ENCODE measurements around the gene GCNT1.
A peak's percentile ranks its signal among the peaks of the same experiment; 100 is the strongest.
"Not testable (repeated sequence)": the region's sequence is repeated elsewhere in the genome, so short reads cannot be mapped to it uniquely, and the experiment has no call there.

Gene GCNT1

DNA sequence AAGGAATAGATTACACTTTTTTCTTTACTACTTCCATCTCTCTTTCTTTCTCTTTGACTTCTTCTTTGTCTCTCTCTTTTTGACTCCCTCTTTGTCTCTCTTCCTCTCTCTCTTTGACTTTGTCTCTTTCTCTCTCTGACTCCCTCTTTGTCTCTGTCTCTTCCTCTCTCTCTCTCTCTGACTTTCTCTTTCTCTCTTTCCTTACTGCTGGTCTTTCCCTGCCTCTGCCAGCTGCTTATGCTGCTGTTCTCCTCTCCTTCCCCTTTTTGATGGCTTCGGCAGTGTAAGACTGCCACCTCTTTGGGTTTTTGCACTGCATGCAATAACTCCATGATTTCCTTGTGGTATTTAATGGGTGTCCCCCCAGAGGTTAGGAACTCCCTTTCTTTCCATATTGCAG is 32.1 kb downstream of the GCNT1 start:
- DNase-seq: not testable (repeated sequence)

DNA sequence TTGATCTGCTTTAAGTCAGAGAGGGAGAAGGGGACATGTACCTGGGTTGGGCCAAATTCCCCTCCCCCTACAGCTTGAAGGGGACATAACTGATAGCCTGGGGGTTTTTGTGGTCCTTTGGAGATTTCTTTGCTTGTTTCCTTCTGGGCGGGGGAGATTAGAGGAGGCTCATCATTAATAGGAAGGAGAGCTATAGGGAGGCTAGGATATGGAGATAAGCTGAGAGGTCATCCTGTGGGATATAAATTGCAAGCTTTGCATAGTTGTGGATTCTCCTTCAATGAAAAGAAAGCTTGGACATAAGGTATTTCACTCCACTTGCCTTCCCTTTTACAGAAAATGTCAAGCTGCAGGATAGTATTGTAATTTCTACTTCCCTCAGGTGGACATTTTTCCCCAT is 34.5 kb downstream of the GCNT1 start:
- not testable (repeated sequence) for DNase-seq

GRCh38 chr9:76500061-76500460 is 41.1 kb downstream of the GCNT1 start:
- no peak for DNase-seq

DNA sequence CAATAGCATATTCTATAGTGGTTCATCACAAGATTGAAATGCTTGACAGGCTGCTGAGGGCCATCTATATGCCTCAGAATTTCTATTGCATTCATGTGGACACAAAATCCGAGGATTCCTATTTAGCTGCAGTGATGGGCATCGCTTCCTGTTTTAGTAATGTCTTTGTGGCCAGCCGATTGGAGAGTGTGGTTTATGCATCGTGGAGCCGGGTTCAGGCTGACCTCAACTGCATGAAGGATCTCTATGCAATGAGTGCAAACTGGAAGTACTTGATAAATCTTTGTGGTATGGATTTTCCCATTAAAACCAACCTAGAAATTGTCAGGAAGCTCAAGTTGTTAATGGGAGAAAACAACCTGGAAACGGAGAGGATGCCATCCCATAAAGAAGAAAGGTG is 43.8 kb downstream of the GCNT1 start:
- no peak for DNase-seq

- no peak for DNase-seq
Measured at GRCh38 chr9:76510041-76510440, 51.1 kb downstream of the GCNT1 start.

GRCh38 chr9:76510446-76510845 is 51.5 kb downstream of the GCNT1 start:
- DNase-seq: no peak

DNA sequence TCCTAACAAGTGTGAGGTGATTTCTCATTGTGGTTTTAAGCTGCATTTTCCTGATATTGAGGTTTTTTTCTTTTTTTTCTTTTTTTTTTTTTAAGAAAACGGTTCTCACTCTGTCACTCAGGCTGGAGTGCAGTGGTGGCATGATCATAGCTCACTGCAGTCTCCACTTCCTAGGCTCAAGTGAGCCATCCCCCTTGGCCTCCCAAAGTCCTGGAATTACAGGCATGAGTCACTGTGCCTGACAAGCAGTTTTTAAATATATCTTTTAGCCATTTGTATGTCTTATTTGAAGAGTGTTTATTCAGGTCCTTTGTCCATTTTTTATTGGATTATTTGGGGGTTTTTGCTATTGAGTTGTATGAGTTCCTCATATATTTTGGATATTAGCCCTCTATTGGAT is 53.8 kb downstream of the GCNT1 start:
- DNase-seq: no peak

DNA sequence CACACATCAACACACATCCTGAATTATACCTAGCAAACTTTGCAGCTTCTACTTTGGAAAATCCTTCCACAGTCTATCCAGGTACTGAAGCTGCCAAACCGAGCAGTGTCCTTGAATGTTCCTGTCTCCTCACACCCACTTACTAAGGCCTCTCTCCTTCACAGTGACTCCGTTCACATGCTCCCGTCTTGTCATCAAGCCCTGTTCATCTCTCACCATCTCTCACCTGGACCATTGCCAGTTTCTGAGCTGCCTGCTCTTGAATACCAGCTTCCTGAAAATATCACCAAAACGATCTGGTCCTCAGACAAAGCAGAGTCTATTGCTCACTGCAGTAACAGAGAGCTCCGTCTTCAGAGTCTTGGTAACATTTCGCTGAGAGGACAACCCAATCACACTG is 57.4 kb downstream of the GCNT1 start:
- DNase-seq: no peak

DNA sequence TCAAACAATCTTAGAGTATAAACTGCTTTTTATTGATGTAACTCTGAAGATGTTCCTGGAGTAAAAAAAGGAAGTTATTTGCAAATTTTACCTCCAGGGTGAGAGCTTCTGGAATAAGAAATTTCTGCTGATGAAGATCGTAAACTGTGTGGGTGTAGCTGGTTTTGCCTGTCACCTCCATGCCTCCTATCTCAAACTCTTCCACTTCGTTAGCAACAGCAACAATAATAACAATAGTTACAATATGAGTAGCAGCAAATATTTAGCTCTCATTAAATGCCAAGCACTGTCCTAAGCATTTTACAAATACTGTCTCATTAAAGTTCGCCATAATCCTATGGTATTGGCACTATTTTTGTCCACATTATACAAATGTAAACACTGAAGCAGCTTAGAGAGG is 57.9 kb downstream of the GCNT1 start:
- no peak for DNase-seq

- DNase-seq: no peak
Measured at GRCh38 chr9:76519075-76519835, 60.3 kb downstream of the GCNT1 start.

GRCh38 chr9:76521244-76521681 is 62.3 kb downstream of the GCNT1 start:
- no peak for DNase-seq

DNA sequence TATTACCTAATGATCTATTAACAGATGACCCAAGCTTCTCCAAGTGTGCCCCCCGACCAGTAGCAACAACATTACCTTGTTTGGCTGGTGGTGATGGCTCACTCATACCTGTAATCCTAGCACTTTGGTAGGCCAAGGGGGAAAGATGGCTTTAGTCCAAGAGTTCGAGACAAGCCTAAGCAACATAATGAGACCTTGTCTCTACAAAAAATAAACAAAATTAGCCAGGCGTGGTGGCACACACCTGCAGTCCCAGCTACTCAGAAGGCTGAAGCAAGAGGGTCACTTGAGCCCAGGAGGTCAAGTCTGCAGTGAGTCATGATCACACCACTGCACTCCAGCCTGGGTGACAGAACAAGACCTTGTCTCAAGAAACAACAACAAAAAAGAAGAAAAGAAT is 62.9 kb downstream of the GCNT1 start:
- DNase-seq: no peak

- not testable (repeated sequence) for DNase-seq
Measured at GRCh38 chr9:76523617-76524200, 64.7 kb downstream of the GCNT1 start.

GRCh38 chr9:76525196-76525595 is 66.2 kb downstream of the GCNT1 start:
- no peak for DNase-seq

DNA sequence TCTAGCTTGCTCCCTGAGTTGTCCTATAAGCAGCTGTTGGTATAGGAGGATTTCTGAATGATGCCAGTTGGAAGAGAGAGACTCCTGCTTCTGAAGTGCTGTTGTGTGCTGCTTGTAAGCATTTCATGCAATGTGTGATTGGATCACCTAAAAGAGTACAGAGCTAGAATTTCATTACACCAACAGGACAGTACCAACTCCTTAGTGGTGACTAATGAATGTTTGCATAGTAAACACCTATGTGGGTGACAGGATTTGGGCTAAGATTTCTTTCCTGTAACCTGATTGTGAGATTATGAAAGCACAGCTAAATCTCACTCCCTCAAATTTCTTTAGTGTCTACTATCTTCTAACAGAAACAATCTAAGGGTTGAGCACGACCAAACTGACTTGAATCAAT is 67.0 kb downstream of the GCNT1 start:
- no peak for DNase-seq

DNA sequence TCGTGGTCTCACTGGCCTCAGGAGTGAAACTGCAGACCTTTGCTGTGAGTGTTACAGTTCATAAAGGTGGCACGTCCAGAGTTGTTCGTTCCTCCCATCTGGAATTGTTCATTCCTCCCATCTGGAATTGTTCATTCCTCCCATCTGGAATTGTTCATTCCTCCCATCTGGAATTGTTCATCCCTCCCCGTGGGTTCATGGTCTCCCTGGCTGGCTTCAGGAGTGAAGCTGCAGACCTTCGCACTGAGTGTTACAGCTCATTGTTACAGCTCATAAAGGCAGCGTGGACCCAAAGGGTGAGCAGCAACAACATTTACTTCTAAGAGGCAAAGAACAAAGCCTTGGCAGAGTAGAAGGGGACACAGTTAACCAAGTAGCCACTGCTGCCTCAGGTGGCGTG is 69.1 kb downstream of the GCNT1 start:
- DNase-seq: no peak

- DNase-seq: no peak
Measured at GRCh38 chr9:76528642-76529190, 69.7 kb downstream of the GCNT1 start.

GRCh38 chr9:76529653-76530052 is 70.7 kb downstream of the GCNT1 start:
- no peak for DNase-seq

GRCh38 chr9:76530458-76531110 is 71.6 kb downstream of the GCNT1 start:
- DNase-seq: no peak

DNA sequence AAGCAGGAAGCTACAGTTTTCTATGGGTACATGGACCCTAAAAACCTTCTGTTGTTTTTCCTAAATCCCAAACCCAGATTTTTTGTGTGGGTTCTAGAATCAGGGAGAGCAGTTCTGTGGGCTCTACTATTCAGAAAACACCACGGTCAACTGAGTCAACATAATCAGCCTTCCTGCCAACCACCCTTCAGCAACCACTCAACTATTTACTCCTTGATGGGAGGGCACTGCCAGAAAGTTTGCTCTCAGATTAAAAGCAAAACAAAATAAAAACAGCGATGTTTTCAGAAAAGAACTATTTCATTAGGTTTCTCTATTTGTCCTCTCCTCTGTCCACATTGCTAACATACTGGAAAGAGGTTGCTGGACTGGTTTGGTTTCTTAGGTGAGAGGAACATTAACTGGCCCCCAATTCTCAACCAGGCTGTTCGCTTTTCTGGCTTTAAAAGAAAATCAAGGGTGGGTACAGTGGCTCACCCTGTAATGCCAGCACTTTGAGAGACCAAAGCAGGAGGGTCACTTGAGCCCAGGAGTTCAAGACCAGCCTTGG is 72.3 kb downstream of the GCNT1 start:
- no peak for DNase-seq

GRCh38 chr9:76532877-76533276 is 73.9 kb downstream of the GCNT1 start:
- DNase-seq: not testable (repeated sequence)

- DNase-seq: no peak
Measured at GRCh38 chr9:76534026-76534425, 75.0 kb downstream of the GCNT1 start.

DNA sequence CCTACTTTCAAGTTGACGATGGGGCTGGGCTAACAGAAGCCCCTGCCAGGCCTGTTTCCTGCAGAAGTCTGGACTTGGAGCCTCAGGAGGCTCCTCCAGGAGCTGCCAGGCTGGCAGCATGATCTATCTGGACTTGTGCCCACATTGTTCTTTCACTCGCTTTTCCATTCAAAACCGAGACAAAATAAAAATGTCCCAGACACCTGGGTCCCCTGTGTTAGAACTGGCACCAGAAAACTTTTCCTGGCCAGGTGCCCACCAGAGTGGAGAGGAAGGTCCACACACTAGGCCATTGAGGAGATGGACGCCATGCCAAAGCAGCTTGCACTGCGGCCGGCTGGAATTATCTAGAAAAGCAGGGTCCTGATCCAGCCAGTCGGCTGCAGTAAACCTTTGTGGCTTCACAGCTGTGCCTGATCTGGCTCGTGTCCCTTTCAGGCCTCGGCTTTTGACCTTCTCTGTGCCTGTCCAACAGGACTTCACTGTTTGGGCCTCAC is 78.2 kb downstream of the GCNT1 start:
- peak in 8 of 14 donors; percentile 6 to 68 (median 30) for DNase-seq

Data from C1 segment of cervical spinal cord (tissue), 14 donors.